Uterus (tissue), 4 donors: ENCODE results near the gene ADRA2C. TPM values are rescaled to one million over a fixed set of nuclear protein-coding genes. Genes with fewer than 3 reads are reported as not detected.

Experiments
- DNase-seq, 2 donors: peaks; one replicate each; pipeline ENCODE4 v3.0.0-alpha.2; 2019 to 2020
- H3K27ac ChIP-seq, 2 donors: fragments of 200-600 bp; sonication (generic); 1 replicate in 1 of 2; 2 replicates in 1 of 2; pipeline ENCODE4 v1.5.1; 2016 to 2018
- H3K27me3 ChIP-seq, 2 donors: fragments of 200-600 bp; sonication (generic); one replicate each; pipeline ENCODE4 v1.5.1; 2018 to 2019; ENCODE audit warnings: control low read depth in 1 of 2
- H3K36me3 ChIP-seq, 2 donors: fragments of 200-600 bp; sonication (generic); one replicate each; pipeline ENCODE4 v1.5.1; 2019; ENCODE audit warnings: control low read depth in 1 of 2
- H3K4me1 ChIP-seq, 2 donors: fragments of 200-600 bp; sonication (generic); one replicate each; pipeline ENCODE4 v1.5.1; 2018 to 2019; ENCODE audit warnings: control low read depth in 1 of 2
- H3K4me3 ChIP-seq, 2 donors: fragments of 200-600 bp; sonication (generic); 1 replicate in 1 of 2; 2 replicates in 1 of 2; pipeline ENCODE4 v1.5.1; 2018 to 2019; ENCODE audit warnings: mild to moderate bottlenecking in 1 of 2
- H3K9me3 ChIP-seq, 2 donors: fragments of 200-600 bp; sonication (generic); one replicate each; pipeline ENCODE4 v1.5.1; 2019; ENCODE audit warnings: control low read depth in 1 of 2
- CTCF ChIP-seq, 4 experiments: fragments of 200-600 bp in 2 of 4; fragments of 450-650 bp in 2 of 4; sonication (generic) in 2 of 4; IDR thresholded peaks; one replicate each; pipeline ENCODE4 v1.5.1; 2016 to 2019; ENCODE audit warnings: antibody characterized with exemption in 4 of 4, mild to moderate bottlenecking in 2 of 4, moderate library complexity in 1 of 4
- POLR2A ChIP-seq, 2 donors: fragments of 450-650 bp; IDR thresholded peaks; one replicate each; pipeline ENCODE4 v1.6.1; 2016; ENCODE audit warnings: antibody characterized with exemption in 2 of 2, mild to moderate bottlenecking in 1 of 2, moderate library complexity in 1 of 2
- intact Hi-C: fragments of 100-400 bp; cut with DNase I; formaldehyde crosslinking; loops from one replicate; pipeline ENCODE4 v1.15.1; 2023; ENCODE audit warnings: low total_unique reads
- total RNA-seq, 4 donors: library from RNA; depleted of rRNA in 3 of 4; stranded (reverse); fragments of >200 nt in 3 of 4; gene quantifications; one replicate each; pipeline versions ENCODE4 v1.1.0 to v1.2.4, GENCODE V29; 2014 to 2023
- donor health status: DM: yes; HTN: yes; CAD: no.

The ADRA2C gene
- total RNA-seq, 4 donors from 2014 or later, result 4.1 to 75.0 (median 24.7) TPM

- no peak for DNase-seq
- Histone ChIP-seq H3K27me3 (no peaks in the 10 kb centered on the region), H3K36me3 (no peaks in the 10 kb centered on the region), H3K4me3 (no peak overlapping the region), H3K9me3 (no peaks in the 10 kb centered on the region), H3K27ac (no peak overlapping the region), H3K4me1 (no peaks in the 10 kb centered on the region)
- intact Hi-C loops, result no loop called here
- TF ChIP-seq POLR2A (IDR thresholded peaks at IDR 0.05) (no peak), CTCF (IDR thresholded peaks at IDR 0.05) (no peak)
Observed at GRCh38 chr4:3781997-3782930, 16.1 kb downstream of the ADRA2C start.

DNA sequence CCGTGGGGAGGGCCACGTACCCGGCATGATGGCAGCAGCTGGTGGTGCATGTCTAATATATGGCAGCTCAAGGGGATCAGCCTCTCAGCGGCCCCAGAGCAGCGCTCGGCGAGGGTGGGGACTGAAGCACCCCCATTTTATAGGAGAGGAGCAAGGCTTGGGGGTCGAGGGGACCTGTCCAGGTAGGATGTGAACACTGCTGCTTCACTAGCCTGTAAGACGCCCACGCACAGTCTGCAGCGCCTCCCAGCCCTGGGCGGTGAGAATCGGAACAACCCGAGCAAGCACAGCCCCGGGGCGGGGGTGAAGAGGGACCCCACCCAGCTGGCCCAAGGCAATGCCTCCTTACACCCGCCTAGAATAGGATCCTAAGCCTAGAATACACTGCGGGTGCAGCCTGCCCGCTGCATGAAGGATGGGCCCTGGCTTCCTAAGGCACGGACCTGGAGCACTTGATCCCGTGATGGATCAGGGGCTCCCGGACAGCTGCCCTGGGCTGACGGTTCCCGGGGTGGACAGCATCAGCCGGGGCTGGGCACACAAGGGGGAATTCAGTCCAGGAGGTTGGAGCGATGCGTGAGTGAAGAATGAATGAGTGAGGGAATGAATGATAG is 17.6 kb downstream of the ADRA2C start:
- Histone ChIP-seq H3K4me1 (no peaks in the 10 kb centered on the region), H3K27ac (no peak overlapping the region), H3K27me3 (no peaks in the 10 kb centered on the region), H3K4me3 (no peak overlapping the region), H3K36me3 (no peaks in the 10 kb centered on the region), H3K9me3 (no peaks in the 10 kb centered on the region)
- TF ChIP-seq POLR2A (IDR thresholded peaks at IDR 0.05) (no peak), CTCF (IDR thresholded peaks at IDR 0.05) (peak in 3 of 4 experiments; percentile 32 to 57 (median 33))
- no peak for DNase-seq
- intact Hi-C loops, result no loop called here

GRCh38 chr4:3784454-3785291 is 18.5 kb downstream of the ADRA2C start:
- Histone ChIP-seq H3K4me1 (no peaks in the 10 kb centered on the region), H3K27ac (no peak overlapping the region), H3K4me3 (no peak overlapping the region), H3K36me3 (no peaks in the 10 kb centered on the region), H3K9me3 (no peaks in the 10 kb centered on the region), H3K27me3 (no peaks in the 10 kb centered on the region)
- intact Hi-C loops, result no loop called here
- no peak for DNase-seq
- TF ChIP-seq POLR2A (IDR thresholded peaks at IDR 0.05) (no peak), CTCF (IDR thresholded peaks at IDR 0.05) (no peak)

GRCh38 chr4:3785292-3785565 is 19.0 kb downstream of the ADRA2C start:
- H3K9me3 ChIP-seq, result no peaks in the 10 kb centered on the region
- TF ChIP-seq CTCF (IDR thresholded peaks at IDR 0.05), result no peak
- TF ChIP-seq POLR2A (IDR thresholded peaks at IDR 0.05), result no peak
- H3K27me3 ChIP-seq, result no peaks in the 10 kb centered on the region
- H3K36me3 ChIP-seq, result no peaks in the 10 kb centered on the region
- intact Hi-C loops, result no loop called here
- H3K4me1 ChIP-seq, result no peaks in the 10 kb centered on the region
- no peak overlapping the region for H3K4me3 ChIP-seq
- no peak overlapping the region for H3K27ac ChIP-seq
- DNase-seq, result no peak
